Activated T-helper 17 cell treated with anti-CD3 and anti-CD28 coated beads, Interleukin-2, amount 50 U/mL, for 72 hours (primary cell): ENCODE data around the gene DCUN1D5. TPM values are rescaled to one million over a fixed set of nuclear protein-coding genes. Genes with fewer than 3 reads are reported as not detected.

Source experiments
- ATAC-seq: fragments of 150-1000 bp; cut with Tn5 transposase; replicated peaks from 2 replicates; pipeline ENCODE4 v1.10.0; 2021; ENCODE audit warnings: mild to moderate bottlenecking, moderate library complexity
- H3K27ac Mint-ChIP-seq: one replicate; pipeline ENCODE4 v1.8.0; 2022; ENCODE audit warnings: mixed read lengths
- H3K27me3 Mint-ChIP-seq: one replicate; pipeline ENCODE4 v1.8.0; 2022; ENCODE audit warnings: mixed read lengths
- H3K36me3 Mint-ChIP-seq: one replicate; pipeline ENCODE4 v1.8.0; 2022; ENCODE audit warnings: low read depth, mild to moderate bottlenecking, mixed read lengths
- H3K4me1 Mint-ChIP-seq: one replicate; pipeline ENCODE4 v1.8.0; 2022; ENCODE audit warnings: mixed read lengths
- H3K4me3 Mint-ChIP-seq: one replicate; pipeline ENCODE4 v1.8.0; 2022; ENCODE audit warnings: mild to moderate bottlenecking, mixed read lengths
- H3K9me3 Mint-ChIP-seq: one replicate; pipeline ENCODE4 v1.8.0; 2022; ENCODE audit warnings: mixed read lengths
- total RNA-seq, 2 donors: library from RNA; stranded (reverse); gene quantifications; one replicate each; pipeline ENCODE4 v1.2.3, GENCODE V29; 2022

DCUN1D5 gene
- 10 to 100 TPM; 39.2 to 64.8 TPM for total RNA-seq

GRCh38 chr11:103091801-103092524, at the start of gene DCUN1D5:
Gene DCUN1D5 (minus strand): TSS chr11:103092160. CDS start chr11:103091872, 288 bp downstream.
- Mint-ChIP-seq H3K27ac (peak within 1 kb of the TSS; percentile 87), H3K4me1 (no peaks in the 10 kb centered on the region), H3K27me3 (peaks cover 23% of the 10 kb centered on the region), H3K4me3 (peak within 1 kb of the TSS; percentile 90), H3K36me3 (peaks cover 39% of the 10 kb centered on the region), H3K9me3 (no peaks in the 10 kb centered on the region)
- ATAC-seq: peak; percentile 100

GRCh38 chr11:103125462-103125861, 33.5 kb upstream of the DCUN1D5 start:
- Mint-ChIP-seq H3K4me1 (no peaks in the 10 kb centered on the region), H3K36me3 (no peaks in the 10 kb centered on the region), H3K4me3 (no peak overlapping the region), H3K27ac (no peak overlapping the region), H3K27me3 (no peaks in the 10 kb centered on the region), H3K9me3 (no peaks in the 10 kb centered on the region)
- peak; percentile 35 for ATAC-seq

GRCh38 chr11:103114836-103115235, 22.9 kb upstream of the DCUN1D5 start:
- H3K27ac Mint-ChIP-seq: no peak overlapping the region
- H3K27me3 Mint-ChIP-seq: no peaks in the 10 kb centered on the region
- no peaks in the 10 kb centered on the region for H3K4me1 Mint-ChIP-seq
- no peak overlapping the region for H3K4me3 Mint-ChIP-seq
- ATAC-seq: no peak
- no peaks in the 10 kb centered on the region for H3K9me3 Mint-ChIP-seq
- H3K36me3 Mint-ChIP-seq: no peaks in the 10 kb centered on the region

DNA sequence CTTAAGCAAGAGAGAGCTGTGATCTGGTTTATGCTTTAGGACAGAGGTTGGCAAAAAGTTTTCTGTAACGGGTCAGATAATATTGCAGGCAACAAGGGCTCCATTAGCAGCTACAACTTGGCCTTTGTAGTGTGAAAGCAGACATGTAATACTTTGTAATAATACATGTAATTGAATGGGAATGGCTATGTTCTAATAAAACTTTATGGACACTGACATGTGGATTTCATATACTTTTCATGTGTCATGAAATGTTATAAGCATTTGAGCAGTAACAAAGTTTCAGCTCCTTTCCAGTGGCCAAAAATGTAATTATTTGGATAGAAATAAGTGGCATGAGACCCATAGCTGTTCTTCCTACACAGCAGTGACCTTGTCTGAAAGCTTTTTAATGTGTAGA, 20.4 kb upstream of the DCUN1D5 start:
- no peaks in the 10 kb centered on the region for H3K9me3 Mint-ChIP-seq
- H3K27me3 Mint-ChIP-seq: no peaks in the 10 kb centered on the region
- H3K27ac Mint-ChIP-seq: no peak overlapping the region
- no peak for ATAC-seq
- peaks cover 4% of the 10 kb centered on the region for H3K4me1 Mint-ChIP-seq
- no peak overlapping the region for H3K4me3 Mint-ChIP-seq
- H3K36me3 Mint-ChIP-seq: peaks cover 7% of the 10 kb centered on the region

GRCh38 chr11:103111400-103111799, 19.4 kb upstream of the DCUN1D5 start:
- no peak overlapping the region for H3K27ac Mint-ChIP-seq
- ATAC-seq: no peak

GRCh38 chr11:103110391-103110790, 18.4 kb upstream of the DCUN1D5 start:
- Mint-ChIP-seq H3K4me1 (peaks cover 4% of the 10 kb centered on the region), H3K27ac (peak overlapping the region; percentile 89), H3K9me3 (no peaks in the 10 kb centered on the region), H3K4me3 (peak overlapping the region; percentile 92), H3K27me3 (no peaks in the 10 kb centered on the region), H3K36me3 (peaks cover 7% of the 10 kb centered on the region)
- no peak for ATAC-seq

More at GRCh38 chr11:103111400-103111799, 19.4 kb upstream of the DCUN1D5 start:
- H3K36me3 Mint-ChIP-seq: peaks cover 7% of the 10 kb centered on the region
- H3K27me3 Mint-ChIP-seq: no peaks in the 10 kb centered on the region
- H3K4me1 Mint-ChIP-seq: peaks cover 4% of the 10 kb centered on the region
- no peaks in the 10 kb centered on the region for H3K9me3 Mint-ChIP-seq
- no peak overlapping the region for H3K4me3 Mint-ChIP-seq

DNA sequence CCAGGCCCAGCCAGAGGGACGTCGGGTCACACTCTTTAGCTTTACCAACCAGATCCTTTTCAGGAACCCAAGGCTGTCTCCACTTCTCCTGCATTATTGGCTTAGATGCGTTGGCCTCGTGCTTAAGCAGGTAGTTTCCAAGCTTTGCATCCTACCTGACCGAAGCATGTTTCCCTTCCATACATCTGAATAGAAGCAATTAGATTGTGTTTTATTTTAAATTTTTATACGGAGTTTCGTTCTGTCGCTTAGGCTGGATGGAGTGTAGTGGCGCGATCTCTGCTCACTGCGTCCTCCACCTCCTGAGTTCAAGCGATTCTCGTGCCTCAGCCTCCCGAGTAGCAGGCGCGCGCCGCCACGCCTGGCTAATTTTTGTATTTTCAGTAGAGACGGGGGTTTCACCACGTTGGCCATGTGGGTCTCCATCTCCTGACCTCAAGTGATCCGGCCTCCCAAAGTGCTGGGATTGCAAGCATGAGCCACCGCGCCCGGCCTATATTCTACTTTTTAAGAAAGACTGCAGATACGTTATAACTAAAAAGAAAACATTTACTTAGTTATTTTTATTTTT, 17.9 kb upstream of the DCUN1D5 start:
- ATAC-seq: no peak
- H3K27ac Mint-ChIP-seq: peak overlapping the region; percentile 89
- no peaks in the 10 kb centered on the region for H3K9me3 Mint-ChIP-seq
- H3K36me3 Mint-ChIP-seq: peaks cover 7% of the 10 kb centered on the region
- H3K4me3 Mint-ChIP-seq: peak overlapping the region; percentile 92
- peaks cover 4% of the 10 kb centered on the region for H3K4me1 Mint-ChIP-seq
- no peaks in the 10 kb centered on the region for H3K27me3 Mint-ChIP-seq

- H3K36me3 Mint-ChIP-seq: peaks cover 7% of the 10 kb centered on the region
- H3K27me3 Mint-ChIP-seq: no peaks in the 10 kb centered on the region
- peak; percentile 98 for ATAC-seq
- H3K27ac Mint-ChIP-seq: peak within 1 kb of the TSS; percentile 89
- no peaks in the 10 kb centered on the region for H3K9me3 Mint-ChIP-seq
- H3K4me3 Mint-ChIP-seq: peak within 1 kb of the TSS; percentile 92
- peaks cover 4% of the 10 kb centered on the region for H3K4me1 Mint-ChIP-seq
Observed at GRCh38 chr11:103108933-103109817, 17.2 kb upstream of the DCUN1D5 start, which contains the start of gene DYNC2H1. Gene DYNC2H1 (plus strand): TSS chr11:103109426. CDS start chr11:103109575, 149 bp downstream.

- H3K4me3 Mint-ChIP-seq: no peak overlapping the region
- ATAC-seq: no peak
- H3K27ac Mint-ChIP-seq: no peak overlapping the region
- peaks cover 47% of the 10 kb centered on the region for H3K27me3 Mint-ChIP-seq
- no peaks in the 10 kb centered on the region for H3K36me3 Mint-ChIP-seq
- H3K4me1 Mint-ChIP-seq: no peaks in the 10 kb centered on the region
- no peaks in the 10 kb centered on the region for H3K9me3 Mint-ChIP-seq
Observed at GRCh38 chr11:103097279-103097678, 5.3 kb upstream of the DCUN1D5 start.

- H3K27ac Mint-ChIP-seq: peak overlapping the region; percentile 87
- ATAC-seq: peak; percentile 43
- H3K4me3 Mint-ChIP-seq: peak overlapping the region; percentile 90
- no peaks in the 10 kb centered on the region for H3K4me1 Mint-ChIP-seq
- H3K36me3 Mint-ChIP-seq: peaks cover 45% of the 10 kb centered on the region
- no peaks in the 10 kb centered on the region for H3K9me3 Mint-ChIP-seq
- H3K27me3 Mint-ChIP-seq: peaks cover 18% of the 10 kb centered on the region
Observed at GRCh38 chr11:103091064-103091800, 728 bp downstream of the DCUN1D5 start.

- Mint-ChIP-seq H3K27me3 (no peaks in the 10 kb centered on the region), H3K9me3 (no peaks in the 10 kb centered on the region), H3K27ac (peak overlapping the region; percentile 6), H3K4me3 (no peak overlapping the region), H3K36me3 (peaks cover 91% of the 10 kb centered on the region), H3K4me1 (no peaks in the 10 kb centered on the region)
- ATAC-seq: no peak
Observed at GRCh38 chr11:103086461-103086860, 5.5 kb downstream of the DCUN1D5 start.

DNA sequence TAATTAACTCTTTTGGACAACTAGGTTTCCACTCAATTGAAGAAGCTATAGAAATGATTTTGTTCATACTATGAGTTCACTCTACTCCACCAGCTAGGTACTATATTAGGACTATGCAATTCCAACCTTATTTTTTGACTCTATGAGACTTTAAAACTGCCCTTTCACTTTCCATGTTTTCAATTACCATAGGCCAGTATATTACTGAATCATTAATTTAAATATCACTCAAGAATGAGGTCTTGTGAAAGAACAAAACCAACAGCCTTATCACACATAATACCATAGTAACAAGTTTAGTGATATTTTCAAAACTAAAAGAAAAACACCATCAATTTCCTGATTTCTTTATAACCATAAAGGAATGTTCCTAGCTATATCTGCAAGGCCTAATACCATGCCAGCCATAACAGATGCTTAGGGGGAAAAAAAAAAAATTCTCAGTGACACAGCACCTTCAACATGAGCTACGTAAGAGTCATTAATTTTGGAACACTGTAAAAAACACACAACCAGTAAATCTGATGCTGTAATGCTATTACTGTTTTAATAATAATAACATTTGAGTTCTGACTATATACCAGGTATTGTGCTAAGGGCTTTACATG, 6.1 kb downstream of the DCUN1D5 start:
- no peaks in the 10 kb centered on the region for H3K4me1 Mint-ChIP-seq
- no peaks in the 10 kb centered on the region for H3K9me3 Mint-ChIP-seq
- H3K4me3 Mint-ChIP-seq: no peak overlapping the region
- H3K27me3 Mint-ChIP-seq: no peaks in the 10 kb centered on the region
- no peak for ATAC-seq
- peaks cover 92% of the 10 kb centered on the region for H3K36me3 Mint-ChIP-seq
- H3K27ac Mint-ChIP-seq: no peak overlapping the region

DNA sequence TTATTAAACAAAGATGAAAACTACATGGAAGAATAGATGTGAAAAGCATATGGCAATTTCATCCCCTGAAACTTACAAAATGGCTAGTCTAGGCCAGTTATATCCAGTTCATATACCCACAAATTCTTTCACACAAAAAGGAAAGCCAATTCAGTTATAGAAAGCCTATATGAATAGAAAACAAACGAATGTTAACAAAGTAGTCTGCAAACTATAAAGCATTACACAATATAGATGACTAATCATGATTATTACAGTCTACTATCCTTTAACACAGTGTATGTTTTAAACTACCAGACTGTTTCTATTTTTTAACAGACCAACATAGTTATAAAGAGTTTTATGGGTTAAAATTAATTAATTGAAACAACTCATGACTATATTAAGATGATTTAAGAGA, 12.1 kb downstream of the DCUN1D5 start:
- Mint-ChIP-seq H3K27ac (no peak overlapping the region), H3K4me1 (no peaks in the 10 kb centered on the region)

More for the DNA sequence above, 12.1 kb downstream of the DCUN1D5 start:
- no peaks in the 10 kb centered on the region for H3K27me3 Mint-ChIP-seq
- no peak for ATAC-seq
- H3K4me3 Mint-ChIP-seq: no peak overlapping the region
- no peaks in the 10 kb centered on the region for H3K9me3 Mint-ChIP-seq
- peaks cover 100% of the 10 kb centered on the region for H3K36me3 Mint-ChIP-seq
